Right atrium auricular region (tissue), 2 donors: Measurements from ENCODE around the gene MROH7. TPM values are rescaled to one million over a fixed set of nuclear protein-coding genes. Genes with fewer than 3 reads are reported as not detected.

Experiments used
- DNase-seq: peaks from one replicate; pipeline ENCODE4 v3.0.0-alpha.2; 2019; ENCODE audit warnings: low spot score
- H3K27ac ChIP-seq, 2 donors: fragments of 200-600 bp; sonication (generic); 1 replicate in 1 of 2; 2 replicates in 1 of 2; pipeline ENCODE4 v1.5.1; 2016 to 2019
- H3K27me3 ChIP-seq, 2 donors: fragments of 200-600 bp; sonication (generic); one replicate each; pipeline versions ENCODE4 v1.5.1 to v1.6.0; 2017 to 2019
- H3K36me3 ChIP-seq: fragments of 200-600 bp; sonication (generic); one replicate; pipeline ENCODE4 v1.5.1; 2016
- H3K4me1 ChIP-seq, 2 donors: fragments of 200-600 bp; sonication (generic); one replicate each; pipeline versions ENCODE4 v1.5.1 to v1.6.0; 2017 to 2019
- H3K4me3 ChIP-seq, 2 donors: fragments of 200-600 bp; sonication (generic); 1 replicate in 1 of 2; 2 replicates in 1 of 2; pipeline ENCODE4 v1.5.1; 2017 to 2019; ENCODE audit warnings: mild to moderate bottlenecking in 1 of 2, moderate library complexity in 1 of 2
- H3K9me3 ChIP-seq, 2 donors: fragments of 200-600 bp; sonication (generic); one replicate each; pipeline ENCODE4 v1.5.1; 2019
- CTCF ChIP-seq, 2 donors: fragments of 200-600 bp; sonication (generic); IDR thresholded peaks; one replicate each; pipeline ENCODE4 v1.5.1; 2019; ENCODE audit warnings: antibody characterized with exemption in 2 of 2
- total RNA-seq, 2 donors: library from RNA; depleted of rRNA; stranded (reverse); fragments of >200 nt; gene quantifications; one replicate each; pipeline ENCODE4 v1.1.0, GENCODE V29; 2016

The MROH7 gene
- total RNA-seq, 2 donors from 2014 or later, result 5.5 to 6.9 TPM

- TF ChIP-seq CTCF (IDR thresholded peaks at IDR 0.05), result no peak
- no peaks in the 10 kb centered on the region for H3K27me3 ChIP-seq
- no peak overlapping the region for H3K27ac ChIP-seq
- H3K4me3 ChIP-seq, result no peak overlapping the region
- H3K9me3 ChIP-seq, result no peaks in the 10 kb centered on the region
- no peaks in the 10 kb centered on the region for H3K4me1 ChIP-seq
- no peak for DNase-seq
- H3K36me3 ChIP-seq, result peaks cover 18% of the 10 kb centered on the region
Observed at GRCh38 chr1:54607821-54608565, 33.6 kb upstream of the MROH7 start.

GRCh38 chr1:54608566-54609230 is 32.9 kb upstream of the MROH7 start:
- Histone ChIP-seq H3K4me3 (no peak overlapping the region), H3K4me1 (no peaks in the 10 kb centered on the region), H3K9me3 (no peaks in the 10 kb centered on the region), H3K27ac (no peak overlapping the region), H3K27me3 (no peaks in the 10 kb centered on the region), H3K36me3 (peaks cover 18% of the 10 kb centered on the region)
- TF ChIP-seq CTCF (IDR thresholded peaks at IDR 0.05), result no peak
- DNase-seq, result no peak

- Histone ChIP-seq H3K4me3 (no peak overlapping the region), H3K27ac (no peak overlapping the region), H3K9me3 (no peaks in the 10 kb centered on the region), H3K4me1 (no peaks in the 10 kb centered on the region), H3K27me3 (no peaks in the 10 kb centered on the region), H3K36me3 (peaks cover 12% of the 10 kb centered on the region)
- no peak for TF ChIP-seq CTCF (IDR thresholded peaks at IDR 0.05)
- DNase-seq, result no peak
Observed at GRCh38 chr1:54609301-54609921, 32.2 kb upstream of the MROH7 start.

- H3K4me1 ChIP-seq, result no peaks in the 10 kb centered on the region
- H3K4me3 ChIP-seq, result no peak overlapping the region
- H3K36me3 ChIP-seq, result peaks cover 6% of the 10 kb centered on the region
- no peak for TF ChIP-seq CTCF (IDR thresholded peaks at IDR 0.05)
- no peak for DNase-seq
- H3K27ac ChIP-seq, result no peak overlapping the region
- H3K27me3 ChIP-seq, result no peaks in the 10 kb centered on the region
- H3K9me3 ChIP-seq, result no peaks in the 10 kb centered on the region
Observed at GRCh38 chr1:54610048-54610447, 31.5 kb upstream of the MROH7 start.

- H3K36me3 ChIP-seq, result peaks cover 5% of the 10 kb centered on the region
- TF ChIP-seq CTCF (IDR thresholded peaks at IDR 0.05), result no peak
- no peak overlapping the region for H3K4me3 ChIP-seq
- no peaks in the 10 kb centered on the region for H3K4me1 ChIP-seq
- H3K27ac ChIP-seq, result no peak overlapping the region
- no peaks in the 10 kb centered on the region for H3K9me3 ChIP-seq
- no peaks in the 10 kb centered on the region for H3K27me3 ChIP-seq
- no peak for DNase-seq
Observed at GRCh38 chr1:54610601-54611580, 30.7 kb upstream of the MROH7 start.
